UCSD-AML1 (cell line): ENCODE measurements around the gene CLIC3.
A peak's percentile ranks its signal among the peaks of the same experiment; 100 is the strongest.

Experiments used
- DNase-seq: peaks from one replicate; lab custom pipeline; 2025; ENCODE audit not compliant: unreplicated experiment; lab: John Stamatoyannopoulos, UW

Gene CLIC3

DNA sequence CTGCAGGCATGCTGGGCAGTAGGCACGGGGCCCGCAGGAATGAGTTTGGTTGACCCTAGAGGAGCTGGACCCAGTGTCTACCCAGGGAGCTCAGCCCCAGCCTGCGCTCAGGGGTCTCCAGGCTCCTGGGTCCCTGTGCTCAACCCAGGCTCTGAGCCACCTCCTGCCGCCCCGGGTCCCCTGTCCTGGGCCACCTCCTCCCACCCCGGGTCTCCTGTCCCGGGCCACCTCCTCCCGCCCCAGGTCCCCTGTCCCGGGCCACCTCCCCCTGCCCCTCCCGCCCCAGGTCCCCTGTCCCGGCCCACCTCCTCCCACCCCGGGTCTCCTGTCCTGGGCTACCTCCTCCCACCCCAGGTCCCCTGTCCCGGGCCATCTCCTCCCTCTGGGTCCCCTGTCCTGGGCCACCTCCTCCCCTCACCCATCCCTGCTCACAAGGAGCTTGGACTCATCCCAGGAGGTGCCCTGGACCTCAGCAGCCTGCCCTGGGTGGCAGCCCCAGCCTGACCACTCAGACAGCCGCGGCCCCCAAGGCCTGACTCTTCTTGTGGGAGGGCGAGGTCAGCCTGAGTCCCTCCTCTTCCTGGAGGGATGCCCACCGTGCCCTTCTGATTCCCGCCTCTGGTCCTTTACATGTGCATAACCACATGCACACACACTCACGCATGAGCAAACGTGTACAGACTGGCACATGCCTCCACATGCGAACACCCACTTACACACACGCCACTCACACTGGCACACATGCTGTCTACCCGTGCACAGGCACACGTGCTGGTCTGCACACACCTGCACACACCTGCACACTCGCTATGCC lies 41.9 kb downstream of the CLIC3 start:
- no peak for DNase-seq

DNA sequence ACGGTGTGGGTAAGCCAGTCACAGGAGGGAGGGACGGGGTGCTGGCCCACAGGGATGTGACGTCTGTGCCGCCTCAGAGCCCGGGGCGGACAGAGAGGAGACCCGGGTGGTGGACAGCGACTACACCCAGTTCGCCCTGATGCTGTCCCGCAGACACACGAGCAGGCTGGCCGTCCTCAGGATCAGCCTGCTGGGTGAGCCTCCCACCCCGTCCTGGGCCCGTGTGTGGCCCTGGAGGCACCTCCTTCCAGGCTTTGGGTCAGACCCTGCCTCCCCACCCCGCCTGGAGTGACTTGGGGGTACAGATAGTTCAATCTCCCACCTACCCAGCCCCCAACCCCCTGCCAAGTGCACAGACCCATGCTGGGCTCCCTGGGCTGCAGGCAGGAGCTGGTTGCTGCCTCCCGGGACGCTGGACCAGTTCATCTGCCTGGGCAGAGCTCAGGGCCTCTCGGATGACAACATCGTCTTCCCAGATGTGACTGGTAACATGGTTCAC lies 42.5 kb downstream of the CLIC3 start:
- DNase-seq: no peak

DNA sequence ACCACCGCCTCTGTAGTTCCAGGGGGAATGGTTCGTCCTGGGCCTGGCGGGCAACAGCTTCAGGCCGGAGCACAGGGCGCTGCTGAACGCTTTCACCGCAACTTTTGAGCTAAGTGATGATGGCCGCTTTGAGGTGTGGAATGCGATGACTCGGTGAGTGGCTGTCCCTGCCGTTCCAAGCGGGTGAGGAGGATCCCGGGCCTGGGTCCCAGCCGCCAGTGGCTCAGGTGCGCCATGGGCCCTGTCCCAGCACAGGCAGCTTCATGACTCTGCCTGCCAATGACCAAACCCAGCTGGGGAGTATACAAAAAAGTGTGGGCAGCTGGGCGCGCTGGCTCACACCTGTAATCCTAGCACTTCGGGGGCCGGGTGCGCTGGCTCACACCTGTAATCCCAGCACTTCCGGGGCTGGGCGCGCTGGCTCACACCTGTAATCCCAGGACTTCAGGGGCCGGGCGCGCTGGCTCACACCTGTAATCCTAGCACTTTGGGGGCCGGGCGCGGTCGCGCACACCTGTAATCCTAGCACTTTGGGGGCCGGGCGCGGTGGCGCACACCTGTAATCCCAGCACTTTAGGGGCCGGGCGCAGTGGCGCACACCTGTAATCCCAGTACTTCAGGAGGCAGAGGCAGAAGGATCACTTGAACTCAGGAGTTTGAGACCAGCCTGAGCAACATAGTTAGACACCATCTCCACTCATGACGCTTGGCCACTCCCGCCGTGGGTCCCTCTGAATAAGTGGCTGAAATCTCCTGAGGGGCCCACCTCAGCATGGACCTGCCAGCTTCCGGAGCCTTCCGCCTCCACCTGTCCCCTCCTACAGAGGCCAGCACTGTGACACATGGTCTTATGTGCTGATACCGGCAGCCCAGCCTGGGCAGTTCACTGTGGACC lies 43.2 kb downstream of the CLIC3 start:
- no peak for DNase-seq

DNA sequence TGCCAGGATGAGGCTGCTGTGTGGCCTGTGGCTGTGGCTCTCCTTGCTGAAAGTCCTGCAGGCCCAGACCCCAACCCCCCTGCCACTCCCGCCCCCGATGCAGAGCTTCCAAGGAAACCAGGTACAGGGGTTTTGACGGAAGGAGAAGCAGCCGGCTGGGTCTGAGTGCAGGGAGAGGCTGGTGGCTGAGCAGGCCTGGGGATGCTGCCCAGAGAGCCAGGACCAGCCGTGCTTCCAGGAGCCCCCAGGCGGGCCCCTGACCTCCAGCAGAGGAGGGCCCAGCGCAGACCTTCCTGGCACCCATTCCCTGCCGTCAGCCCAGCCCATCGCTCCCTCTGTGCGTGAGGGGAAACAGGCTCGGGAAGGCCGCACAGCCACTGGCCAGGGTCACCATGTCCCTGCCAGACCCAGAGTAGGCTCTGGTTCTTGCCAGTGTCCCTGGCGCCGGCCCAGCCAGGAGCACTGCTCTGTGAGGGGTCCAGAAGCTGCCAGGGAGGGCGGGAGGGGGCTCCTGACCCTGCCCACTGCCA lies 44.0 kb downstream of the CLIC3 start:
- DNase-seq: no peak

DNA sequence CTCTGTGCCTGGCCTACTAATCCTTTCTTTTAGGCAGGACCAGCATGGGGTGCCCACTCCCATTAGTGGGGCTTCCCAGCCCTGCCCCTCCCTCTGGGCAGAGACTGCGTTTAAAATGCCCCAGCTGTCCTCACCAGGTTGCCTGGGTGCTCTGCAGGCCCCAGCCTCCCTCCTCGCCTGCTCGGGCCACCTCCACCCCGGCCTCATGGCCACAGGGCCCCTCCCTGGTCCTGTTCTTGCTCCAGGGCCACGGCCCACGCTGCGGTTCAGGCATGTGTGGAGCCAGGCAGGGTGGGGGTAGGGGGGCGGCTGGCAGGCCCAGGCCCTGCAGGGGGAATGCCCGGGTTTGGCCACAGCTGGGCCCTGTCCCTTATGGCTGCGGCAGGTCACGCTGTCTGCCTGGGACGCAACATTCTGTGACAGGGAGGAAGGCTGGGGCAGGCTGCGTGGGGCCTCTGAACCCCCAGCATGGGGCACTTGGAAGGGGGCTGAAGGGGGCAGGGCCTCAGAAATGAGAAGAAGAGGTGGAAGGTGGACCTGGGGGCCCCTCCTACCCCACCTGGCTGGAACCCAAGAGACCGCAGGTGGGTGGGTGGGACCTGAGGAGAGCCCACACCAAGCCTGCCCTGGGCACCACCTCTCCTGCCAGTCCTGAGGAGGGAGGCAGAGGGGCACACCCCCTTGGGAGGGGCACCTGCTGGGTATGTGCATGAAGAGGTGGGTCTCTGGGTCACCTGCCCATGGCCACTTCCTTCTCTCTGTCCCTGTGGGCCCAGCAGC lies 44.6 kb downstream of the CLIC3 start, which contains the start of gene LCN12:
Gene LCN12, plus strand, starts transcription at position 733 of the 780 bp plus-strand sequence. CDS start 55 bp downstream, outside the sequence.
- DNase-seq: no peak

DNA sequence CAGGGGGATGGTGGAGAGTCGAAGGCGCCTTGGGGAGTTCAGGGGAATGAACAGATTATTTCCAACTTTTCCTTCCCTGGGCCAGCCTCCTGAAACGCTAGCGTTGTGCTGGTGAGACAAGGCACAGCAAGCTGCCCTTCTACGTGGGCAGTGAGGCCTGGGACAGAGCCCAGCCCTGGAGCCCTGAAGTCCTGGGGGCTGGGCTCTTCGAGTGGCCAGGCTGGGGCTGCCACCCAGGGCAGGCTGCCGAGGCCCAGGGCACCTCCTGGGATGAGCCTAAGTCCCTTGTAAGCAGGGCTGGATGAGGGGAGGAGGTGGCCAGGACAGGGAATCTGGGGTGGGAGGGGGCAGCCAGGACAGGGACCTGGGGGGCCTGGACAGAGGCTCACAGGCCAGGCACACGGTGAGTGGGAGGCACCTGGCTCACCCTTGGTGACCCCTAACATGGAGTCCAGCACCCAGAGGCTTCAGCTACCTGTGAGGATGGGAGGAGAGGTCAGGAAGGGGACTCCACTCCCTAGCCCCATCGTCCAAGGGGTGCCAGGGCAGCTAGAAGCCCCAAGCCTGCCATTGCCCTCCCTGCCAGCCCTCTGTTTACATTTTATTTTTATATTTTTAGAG lies 45.6 kb downstream of the CLIC3 start:
- DNase-seq: no peak

DNA sequence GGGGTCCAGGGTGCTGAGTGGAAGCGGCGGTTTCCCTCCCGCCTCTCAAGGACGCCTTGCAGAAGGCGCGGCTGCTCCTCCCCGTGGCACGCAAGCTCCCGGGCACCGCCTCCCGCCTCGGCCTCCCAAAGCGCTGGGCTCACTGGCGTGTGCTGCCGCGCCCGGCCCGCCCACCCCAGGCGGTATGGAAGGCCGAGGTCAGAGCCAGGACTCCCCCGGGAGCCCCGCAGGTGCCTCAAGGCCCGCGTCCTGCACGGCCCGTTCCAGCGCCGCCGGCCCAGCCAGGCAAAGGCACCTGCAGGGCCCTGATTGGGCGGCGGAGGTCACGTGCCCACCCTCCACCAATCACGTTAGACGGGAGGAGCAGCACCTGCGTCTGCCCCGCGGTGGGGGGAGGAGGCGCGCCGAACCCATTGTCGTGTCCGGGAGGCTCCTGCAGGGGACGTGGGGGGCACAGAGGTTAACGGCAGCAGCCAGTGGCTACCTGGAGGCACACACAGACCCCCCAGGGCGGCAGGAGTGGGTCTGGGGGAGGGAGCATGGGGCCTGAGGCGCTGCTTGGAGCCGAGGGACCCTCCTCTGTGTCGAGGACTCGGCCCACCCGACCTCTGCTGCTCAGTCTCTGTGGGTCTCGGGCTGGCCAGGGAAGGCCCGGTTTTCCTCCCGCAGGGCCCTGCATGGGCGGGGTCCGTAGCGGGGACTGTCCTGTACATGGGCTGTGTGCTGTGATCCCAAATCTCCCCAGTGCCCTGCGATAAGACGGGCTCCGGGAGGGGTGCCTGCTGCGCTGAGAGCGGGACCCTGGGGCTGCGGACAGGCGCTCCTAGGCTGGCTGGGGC lies 46.3 kb downstream of the CLIC3 start:
- peak; percentile 90 for DNase-seq

DNA sequence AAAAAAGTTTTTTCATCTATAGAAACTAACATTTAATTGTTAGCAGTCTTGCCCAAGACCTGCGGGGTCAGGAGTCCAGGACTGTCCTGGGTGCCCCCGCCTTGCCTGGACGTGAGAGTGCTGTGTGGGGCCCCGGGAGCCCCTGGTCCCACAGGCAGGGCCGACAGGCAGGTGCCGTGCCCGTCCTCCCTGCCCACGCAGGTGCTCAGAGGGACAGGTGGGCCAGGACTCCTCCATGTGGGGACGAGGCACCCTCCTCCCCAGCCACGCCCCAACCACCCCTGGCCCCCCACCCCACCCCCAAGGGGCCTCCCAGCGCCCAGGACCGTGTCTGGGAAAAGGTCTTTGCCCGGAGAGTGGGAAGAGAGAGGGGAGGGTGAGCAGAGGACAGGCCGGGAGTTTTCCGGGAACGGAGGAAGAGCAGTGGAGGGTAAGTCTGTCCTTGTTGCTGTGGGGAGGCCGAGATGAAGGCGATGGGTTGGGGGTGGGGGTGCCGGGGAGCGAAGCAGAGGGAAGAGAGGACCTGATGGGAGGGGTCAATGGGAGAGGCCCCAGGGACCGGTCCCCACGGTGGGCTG lies 47.0 kb downstream of the CLIC3 start:
- no peak for DNase-seq

DNA sequence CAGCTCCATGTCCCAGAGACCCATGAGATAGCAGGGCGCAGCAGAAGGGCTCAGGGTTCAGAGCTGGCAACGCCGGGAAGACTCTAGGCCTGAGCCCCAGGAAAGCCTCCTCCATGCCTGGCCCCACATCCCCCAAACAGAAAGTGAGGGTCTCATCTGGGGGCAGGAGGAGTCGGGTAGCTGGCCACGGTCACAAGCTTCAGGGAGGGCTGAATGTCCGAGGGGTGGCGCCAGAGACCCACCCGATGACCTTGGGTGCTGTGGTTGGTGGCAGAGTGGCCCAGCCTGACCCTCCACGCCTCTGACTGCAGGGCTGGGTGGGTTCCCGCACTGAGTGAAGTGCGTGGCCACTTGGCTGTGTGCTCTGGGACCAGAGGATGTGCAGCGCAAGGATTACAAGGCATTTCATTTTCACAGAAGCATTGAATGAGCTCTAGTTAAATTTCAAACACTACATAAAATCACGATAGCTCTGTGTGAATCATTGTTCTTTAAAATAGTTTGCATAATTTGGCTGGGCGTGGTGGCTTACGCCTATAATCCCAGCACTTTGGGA lies 48.3 kb downstream of the CLIC3 start:
- DNase-seq: peak; percentile 63

DNA sequence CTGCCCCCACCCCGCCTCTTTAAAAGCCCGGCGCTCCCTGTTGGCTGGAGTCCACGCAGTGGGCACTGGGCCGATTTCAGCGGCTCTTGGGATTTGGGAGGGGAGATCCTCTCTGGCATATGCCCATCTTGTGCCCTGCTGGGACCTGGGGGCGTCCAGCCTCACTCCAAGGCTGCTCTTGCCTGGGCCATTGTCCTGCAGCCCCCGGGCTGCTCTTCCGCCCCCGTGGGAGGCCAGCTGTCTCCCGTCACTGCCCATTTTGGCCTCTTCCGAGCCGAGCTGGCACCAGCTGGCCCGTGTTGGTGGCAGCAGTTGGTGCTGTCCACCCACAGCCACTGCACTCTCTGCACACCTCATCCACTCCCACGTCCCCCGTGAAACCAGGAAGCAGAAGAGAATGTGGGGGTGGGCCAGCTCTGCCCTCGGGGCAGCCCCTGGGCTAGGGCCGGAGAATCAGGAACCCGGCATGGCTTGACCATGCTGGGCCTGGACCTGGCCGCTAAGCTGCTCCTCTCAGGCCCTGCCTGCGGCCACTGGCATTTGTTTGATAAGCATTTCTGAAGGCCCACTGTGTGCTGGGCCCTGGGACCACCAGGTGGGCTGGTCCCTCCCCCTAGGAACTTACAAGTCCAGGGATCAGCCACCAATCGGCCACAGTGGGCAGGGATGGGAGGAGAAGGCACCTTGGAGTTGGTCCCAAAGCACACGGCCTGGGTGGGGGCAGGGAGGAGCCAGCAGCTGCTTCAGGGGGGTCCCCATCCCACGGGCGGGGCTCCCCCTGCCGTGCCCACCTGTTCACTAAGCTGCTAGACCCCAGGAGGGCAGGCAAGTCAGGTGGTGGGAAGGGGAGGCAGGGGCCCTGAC lies 49.1 kb downstream of the CLIC3 start:
- no peak for DNase-seq

DNA sequence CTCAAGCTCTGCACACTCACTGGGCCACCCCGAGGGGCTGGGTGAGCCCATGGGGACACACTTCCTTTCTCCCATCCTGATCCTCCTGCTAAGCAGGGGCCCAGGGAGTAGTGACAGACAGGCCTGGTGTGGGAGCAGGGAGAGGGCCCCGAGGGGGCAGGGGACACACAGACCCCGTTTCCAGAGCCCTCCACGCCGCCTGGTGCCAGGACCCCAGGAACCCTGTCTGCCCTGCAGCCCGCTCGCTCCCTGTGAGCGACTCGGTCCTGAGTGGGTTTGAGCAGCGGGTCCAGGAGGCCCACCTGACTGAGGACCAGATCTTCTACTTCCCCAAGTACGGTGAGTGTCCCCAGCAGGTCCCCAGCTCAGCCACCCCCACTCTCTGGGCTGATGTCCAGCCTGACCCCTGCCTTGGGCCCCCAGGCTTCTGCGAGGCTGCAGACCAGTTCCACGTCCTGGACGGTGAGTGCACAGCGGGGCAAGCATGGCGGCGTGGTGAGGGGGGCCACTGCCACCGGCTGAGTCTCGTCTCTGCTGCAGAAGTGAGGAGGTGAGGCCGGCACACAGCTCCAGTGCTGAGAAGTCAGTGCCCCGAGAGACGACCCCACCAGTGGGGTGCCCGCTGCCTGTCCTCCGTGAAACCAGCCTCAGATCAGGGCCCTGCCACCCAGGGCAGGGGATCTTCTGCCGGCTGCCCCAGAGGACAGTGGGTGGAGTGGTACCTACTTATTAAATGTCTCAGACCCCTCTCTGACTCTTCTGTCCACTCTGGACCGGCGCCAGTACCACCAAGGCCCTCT lies 49.9 kb downstream of the CLIC3 start:
- no peak for DNase-seq

DNA sequence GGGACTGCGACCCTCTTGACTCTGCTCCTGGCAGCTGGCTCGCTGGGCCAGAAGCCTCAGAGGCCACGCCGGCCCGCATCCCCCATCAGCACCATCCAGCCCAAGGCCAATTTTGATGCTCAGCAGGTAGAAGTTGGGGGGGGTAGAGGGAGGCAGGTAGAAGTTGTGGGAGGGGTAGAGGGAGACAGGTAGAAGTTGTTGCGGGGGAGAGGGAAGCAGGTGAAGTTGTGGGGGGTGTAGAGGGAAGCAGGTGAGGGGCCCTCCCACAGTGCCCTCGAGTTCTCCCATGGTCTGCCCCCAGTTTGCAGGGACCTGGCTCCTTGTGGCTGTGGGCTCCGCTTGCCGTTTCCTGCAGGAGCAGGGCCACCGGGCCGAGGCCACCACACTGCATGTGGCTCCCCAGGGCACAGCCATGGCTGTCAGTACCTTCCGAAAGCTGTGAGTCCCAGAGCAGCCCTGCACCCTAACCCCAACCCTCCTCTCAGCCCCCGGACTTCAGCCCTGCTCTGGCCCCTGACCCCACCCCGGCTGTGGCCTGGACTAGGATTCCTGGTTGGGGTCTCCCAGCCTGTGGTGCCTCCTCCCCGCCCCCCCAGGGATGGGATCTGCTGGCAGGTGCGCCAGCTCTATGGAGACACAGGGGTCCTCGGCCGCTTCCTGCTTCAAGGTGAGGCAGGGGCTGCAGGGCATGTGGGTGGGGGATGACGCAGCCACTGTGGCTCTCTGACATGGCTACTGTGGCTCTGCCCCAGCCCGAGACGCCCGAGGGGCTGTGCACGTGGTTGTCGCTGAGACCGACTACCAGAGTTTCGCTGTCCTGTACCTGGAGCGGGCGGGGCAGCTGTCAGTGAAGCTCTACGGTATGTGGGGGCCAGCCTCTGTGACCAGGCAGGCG lies 50.8 kb downstream of the CLIC3 start:
- no peak for DNase-seq
